Panc1 (cell line): Measurements from ENCODE around the gene RBMS1. TPM values are rescaled to one million over a fixed set of nuclear protein-coding genes. Genes with fewer than 3 reads are reported as not detected.

ENCODE experiments used
- ATAC-seq: fragments of 200-7000 bp; cut with Tn5 transposase; 2 replicates; pipeline ENCODE4 v1.9.1; 2020; ENCODE audit warnings: mild to moderate bottlenecking, moderate library complexity
- BruUV-seq: library from RNA; stranded (reverse); fragments of 400-500 nt; replicated peaks from 2 replicates; lab custom pipeline; 2021; lab: Mats Ljungman, UMichigan
- CTCF ChIA-PET: fragments of 300-600 bp; sonication (Branson Sonifier 250); formaldehyde crosslinking; loops from one replicate; lab custom pipeline; 2022; ENCODE audit warnings: antibody characterized with exemption; lab: Charles Lee
- POLR2A ChIA-PET: fragments of 300-600 bp; sonication (Branson Sonifier 250); formaldehyde crosslinking; loops from one replicate; lab custom pipeline; 2022; ENCODE audit warnings: antibody characterized with exemption; lab: Charles Lee
- DNase-seq: peaks from one replicate; pipeline ENCODE4 v3.0.0-alpha.2; 2010; ENCODE audit warnings: low read depth, low spot score
- H3K27ac ChIP-seq: 2 replicates; pipeline ENCODE4 v1.5.1; 2011; ENCODE audit warnings: mild to moderate bottlenecking, low read length, inconsistent platforms
- H3K27me3 ChIP-seq: fragments of 200-500 bp; sonication (Bioruptor generic); 2 replicates; pipeline ENCODE4 v1.6.0; 2014; ENCODE audit warnings: low read length, inconsistent platforms; ENCODE audit not compliant: control insufficient read depth, insufficient read depth
- H3K36me3 ChIP-seq: fragments of 200-500 bp; sonication (Bioruptor generic); 2 replicates; pipeline ENCODE4 v1.5.1; 2014; ENCODE audit warnings: inconsistent platforms, mild to moderate bottlenecking, low read length, moderate library complexity; ENCODE audit not compliant: control insufficient read depth, insufficient read depth
- H3K4me1 ChIP-seq: 2 replicates; pipeline ENCODE4 v1.5.1; 2011; ENCODE audit warnings: inconsistent platforms, mild to moderate bottlenecking, low read length, moderate library complexity; ENCODE audit not compliant: control insufficient read depth, insufficient read depth
- H3K4me3 ChIP-seq, 2 experiments: 2 replicates each; pipeline ENCODE4 v1.5.1; 2011 to 2012; ENCODE audit warnings: low read depth in 2 of 2, low read length in 2 of 2, mild to moderate bottlenecking in 2 of 2, inconsistent platforms in 1 of 2, moderate library complexity in 1 of 2
- H3K9me3 ChIP-seq: fragments of 200-500 bp; sonication (Bioruptor generic); 2 replicates; pipeline ENCODE4 v1.5.1; 2014; ENCODE audit warnings: low read depth, mild to moderate bottlenecking, inconsistent platforms, low read length, moderate library complexity; ENCODE audit not compliant: control insufficient read depth, insufficient read depth
- CTCF ChIP-seq: fragments of 450-650 bp; IDR thresholded peaks from 2 replicates; pipeline ENCODE4 v1.5.1; 2017; ENCODE audit warnings: mild to moderate bottlenecking
- POLR2AphosphoS5 ChIP-seq: IDR thresholded peaks from 2 replicates; pipeline ENCODE4 v1.6.1; 2012; ENCODE audit warnings: mild to moderate bottlenecking, low read depth, low read length, moderate library complexity
- REST ChIP-seq, 2 experiments: IDR thresholded peaks; 2 replicates each; pipeline ENCODE4 v1.6.1; 2011 to 2012; ENCODE audit warnings: low read depth in 2 of 2, control low read depth in 1 of 2, low read length in 1 of 2, mild to moderate bottlenecking in 1 of 2, moderate library complexity in 1 of 2; ENCODE audit not compliant: insufficient read depth in 1 of 2
- SIN3A ChIP-seq: IDR thresholded peaks from 2 replicates; pipeline ENCODE4 v1.6.1; 2012; ENCODE audit warnings: low read depth, mild to moderate bottlenecking, low read length, moderate library complexity, borderline replicate concordance; ENCODE audit not compliant: insufficient read depth
- TCF7L2 ChIP-seq: IDR thresholded peaks from 2 replicates; pipeline ENCODE4 v1.6.1; 2011; ENCODE audit warnings: mild to moderate bottlenecking, low read depth, low read length, inconsistent platforms
- in situ Hi-C: cut with HindIII; loops from 2 replicates; pipeline ENCODE4 v1.10.0; 2016; ENCODE audit warnings: low sequenced_read_pairs, low pct_unique_long_range_greater_than_20kb
- intact Hi-C: fragments of 100-400 bp; cut with micrococcal nuclease; formaldehyde crosslinking; loops from one replicate; pipeline ENCODE4 v1.10.0; 2022; ENCODE audit not compliant: unreplicated experiment
- total RNA-seq: library from RNA; stranded (reverse); gene quantifications from one replicate; pipeline ENCODE4 v1.2.1, GENCODE V29; 2021; ENCODE audit not compliant: unreplicated experiment

Gene RBMS1
- total RNA-seq, 1 experiment from 2014 or later = 67.0 TPM

GRCh38 chr2:160268151-160268781 lies 225.3 kb downstream of the RBMS1 start:
- in situ Hi-C loops (no loop called here), intact Hi-C loops (no loop called here)
- no peaks in the 10 kb centered on the region for H3K9me3 ChIP-seq
- CTCF ChIA-PET = no interaction called here
- no peaks in the 10 kb centered on the region for H3K27me3 ChIP-seq
- TF ChIP-seq REST (IDR thresholded peaks at IDR 0.05; ENCODE audit: insufficient read depth in 1 of 2, low read depth in 2 of 2, low read length in 1 of 2) (no peak), CTCF (no peak), SIN3A (no peak), POLR2AphosphoS5 (no peak), TCF7L2 (no peak)
- no peaks in the 10 kb centered on the region for H3K36me3 ChIP-seq
- DNase-seq = no peak
- peak overlapping the region; percentile 20; the same call in 1 of the 2 replicates for H3K27ac ChIP-seq
- no peak overlapping the region for H3K4me3 ChIP-seq
- POLR2A ChIA-PET = no interaction called here
- peaks cover 20% of the 10 kb centered on the region for H3K4me1 ChIP-seq
- no peak for ATAC-seq
- no TSS peak for BruUV-seq

- ChIA-PET POLR2A (no interaction called here), CTCF (no interaction called here)
- Histone ChIP-seq H3K9me3 (no peaks in the 10 kb centered on the region), H3K27me3 (no peaks in the 10 kb centered on the region), H3K4me3 (no peak overlapping the region), H3K36me3 (no peaks in the 10 kb centered on the region), H3K27ac (peak overlapping the region; percentile 20; the same call in 1 of the 2 replicates), H3K4me1 (peaks cover 20% of the 10 kb centered on the region)
- in situ Hi-C loops (no loop called here), intact Hi-C loops (no loop called here)
- no TSS peak for BruUV-seq
- DNase-seq (no peak), ATAC-seq (no peak)
- no peak for TF ChIP-seq SIN3A
- no peak for TF ChIP-seq REST (IDR thresholded peaks at IDR 0.05; ENCODE audit: insufficient read depth in 1 of 2, low read depth in 2 of 2, low read length in 1 of 2)
- TF ChIP-seq POLR2AphosphoS5 = no peak
- no peak for TF ChIP-seq TCF7L2
- TF ChIP-seq CTCF = no peak
Observed at GRCh38 chr2:160267692-160268091, 225.9 kb downstream of the RBMS1 start.
